GM12878 (cell line): ENCODE measurements around the gene MAPK1. TPM values are rescaled to one million over a fixed set of nuclear protein-coding genes. Genes with fewer than 3 reads are reported as not detected.

Source experiments
- ESRRA ChIP-seq: IDR thresholded peaks from 2 replicates; pipeline ENCODE4 v1.6.1; 2012; ENCODE audit warnings: mild to moderate bottlenecking, low read length, improper control_type of control experiment
- IKZF2 ChIP-seq, 2 experiments: fragments of 450-650 bp; IDR thresholded peaks; 2 replicates each; pipeline ENCODE4 v1.6.1; 2017; ENCODE audit warnings: mild to moderate bottlenecking in 2 of 2, moderate library complexity in 2 of 2
- IRF4 ChIP-seq: IDR thresholded peaks from 2 replicates; pipeline ENCODE4 v1.6.1; 2011; ENCODE audit warnings: low read depth, low read length
- MLLT1 ChIP-seq: fragments of 450-650 bp; IDR thresholded peaks from 2 replicates; pipeline ENCODE4 v1.6.1; 2016; ENCODE audit warnings: mild to moderate bottlenecking
- NKRF ChIP-seq: fragments of 450-650 bp; conservative IDR thresholded peaks from 2 replicates; pipeline ENCODE4 v1.6.1; 2017; ENCODE audit warnings: mild to moderate bottlenecking, moderate library complexity
- RCOR1 ChIP-seq: conservative IDR thresholded peaks from 2 replicates; pipeline ENCODE4 v1.6.1; 2012; ENCODE audit warnings: low read depth, low read length, improper control_type of control experiment
- USF1 ChIP-seq: IDR thresholded peaks from 2 replicates; pipeline ENCODE4 v1.6.1; 2011; ENCODE audit warnings: borderline replicate concordance, low read depth, mild to moderate bottlenecking, moderate library complexity, mixed read lengths, low read length; ENCODE audit not compliant: insufficient read depth; ENCODE audit errors: extremely low read length
- polyA plus RNA-seq, 11 experiments: library from polyadenylated mRNA; depleted of rRNA in 4 of 11; unstranded in 6 of 11; stranded (reverse) in 5 of 11; fragments of >200 nt; fragmentation: Nextera tagmentation in 4 of 11; fragmentation: Illumina TruSeq in 1 of 11; extraction: Ambion mirVana in 4 of 11; extraction: Trizol in 1 of 11; gene quantifications; 1 replicate in 1 of 11; 2 replicates in 10 of 11; pipeline versions ENCODE4 v1.2.1 to v1.2.3, GENCODE V29; 2011 to 2016; ENCODE audit warnings: inconsistent platforms in 2 of 11, missing spikeins in 2 of 11, low read depth in 1 of 11
- total RNA-seq, 4 experiments: library from RNA; depleted of rRNA in 3 of 4; stranded (reverse); fragments of >200 nt in 3 of 4; fragmentation: Illumina TruSeq in 1 of 4; extraction: Trizol in 1 of 4; gene quantifications; 2 replicates each; pipeline versions ENCODE4 v1.2.1 to v1.2.3, GENCODE V29; 2013 to 2021

MAPK1 gene
- total and polyA plus RNA-seq, 10 of the 15 experiments (the other 5 are each of a cell fraction or from before 2014, with no cell fraction given) = 7.0 to 123 (median 58.4) TPM

GRCh38 chr22:21766691-21767462 lies 100.6 kb downstream of the MAPK1 start (continued):
- TF ChIP-seq NKRF = peak; percentile 47; the same call in 1 of the 2 replicates
- TF ChIP-seq MLLT1 = peak; percentile 95
- peak; percentile 92 to 93 for TF ChIP-seq IKZF2 (IDR thresholded peaks at IDR 0.05)
- TF ChIP-seq IRF4 = peak; percentile 36; the same call in 1 of the 2 replicates
- TF ChIP-seq USF1 = no peak
- no peak for TF ChIP-seq ESRRA
- peak; percentile 42; the same call in 1 of the 2 replicates for TF ChIP-seq RCOR1
